Activated CD8-positive, alpha-beta T cell treated with anti-CD3 and anti-CD28 coated beads for 36 hours (primary cell): ENCODE data around the gene PDE9A. TPM values are rescaled to one million over a fixed set of nuclear protein-coding genes. Genes with fewer than 3 reads are reported as not detected.

Source experiments
- ATAC-seq: fragments of 200-7000 bp; cut with Tn5 transposase; one replicate; pipeline ENCODE4 v1.10.0; 2021; ENCODE audit warnings: mild to moderate bottlenecking, moderate library complexity
- CTCF ChIA-PET: fragments of 350-600 bp; sonication (Branson Sonifier 250); formaldehyde crosslinking; loops from one replicate; lab custom pipeline; 2021; ENCODE audit warnings: antibody characterized with exemption; lab: Charles Lee
- POLR2A ChIA-PET: fragments of 350-600 bp; sonication (Branson Sonifier 250); formaldehyde crosslinking; loops from one replicate; lab custom pipeline; 2021; ENCODE audit warnings: antibody characterized with exemption; lab: Charles Lee
- DNase-seq: peaks from one replicate; pipeline ENCODE4 v3.0.0-alpha.2; 2020
- H3K27ac Mint-ChIP-seq: one replicate; pipeline ENCODE4 v1.8.0; 2021; ENCODE audit warnings: mild to moderate bottlenecking, mixed read lengths
- H3K27me3 Mint-ChIP-seq: one replicate; pipeline ENCODE4 v1.8.0; 2021; ENCODE audit warnings: mixed read lengths
- H3K36me3 Mint-ChIP-seq: one replicate; pipeline ENCODE4 v1.8.0; 2021; ENCODE audit warnings: low read depth, mixed read lengths
- H3K4me1 Mint-ChIP-seq: one replicate; pipeline ENCODE4 v1.8.0; 2021; ENCODE audit warnings: low read depth, mixed read lengths
- H3K4me3 Mint-ChIP-seq: one replicate; pipeline ENCODE4 v1.8.0; 2021; ENCODE audit warnings: mild to moderate bottlenecking, moderate library complexity, mixed read lengths
- H3K9me3 Mint-ChIP-seq: one replicate; pipeline ENCODE4 v1.8.0; 2021; ENCODE audit warnings: mixed read lengths
- intact Hi-C: fragments of 100-400 bp; cut with micrococcal nuclease; formaldehyde crosslinking; loops from one replicate; pipeline ENCODE4 v1.10.0; 2022
- total RNA-seq, 2 experiments: library from RNA; stranded (reverse); gene quantifications; one replicate each; pipeline ENCODE4 v1.2.3, GENCODE V29; 2021
- TF ChIP-seq, protein P1 (sequence below): fragments of 200-600 bp; IDR thresholded peaks from one replicate; pipeline ENCODE4 v1.8.0; 2022; ENCODE audit warnings: antibody characterized with exemption, mild to moderate bottlenecking

Gene PDE9A
- total RNA-seq, 2 experiments from 2014 or later = 11.1 to 11.5 TPM

DNA sequence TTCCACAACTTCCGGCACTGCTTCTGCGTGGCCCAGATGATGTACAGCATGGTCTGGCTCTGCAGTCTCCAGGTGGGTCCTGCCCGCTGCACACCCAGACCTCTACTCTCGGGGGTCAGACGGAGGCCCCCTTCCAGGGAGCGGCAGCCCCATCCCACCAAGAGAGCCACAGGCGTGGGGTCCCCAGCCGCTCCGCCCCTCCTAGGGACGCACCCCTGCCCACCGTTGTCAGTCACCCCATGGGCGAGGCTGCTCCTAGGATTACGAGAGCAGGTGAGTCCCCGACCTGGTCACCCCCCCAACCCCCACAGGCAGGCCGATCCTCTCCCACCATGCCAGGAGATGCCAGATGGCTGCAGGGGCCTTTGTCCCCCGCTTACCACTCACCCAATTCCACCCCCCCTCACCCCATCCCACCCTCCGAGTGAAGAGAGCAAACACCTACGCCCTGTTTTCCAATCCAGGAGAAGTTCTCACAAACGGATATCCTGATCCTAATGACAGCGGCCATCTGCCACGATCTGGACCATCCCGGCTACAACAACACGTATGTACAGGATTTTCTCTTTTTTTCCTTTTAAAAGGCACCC lies 107.0 kb downstream of the PDE9A start:
- no peaks in the 10 kb centered on the region for H3K36me3 Mint-ChIP-seq
- intact Hi-C loops = no loop called here
- H3K4me3 Mint-ChIP-seq = no peak overlapping the region
- ChIA-PET CTCF (no interaction called here), POLR2A (interaction anchor here (0.6 kb wide), 1 partner anchor 777 kb away, joined by 3 read pairs; no protein-coding TSS in a partner anchor)
- TF ChIP-seq, protein P1, sequence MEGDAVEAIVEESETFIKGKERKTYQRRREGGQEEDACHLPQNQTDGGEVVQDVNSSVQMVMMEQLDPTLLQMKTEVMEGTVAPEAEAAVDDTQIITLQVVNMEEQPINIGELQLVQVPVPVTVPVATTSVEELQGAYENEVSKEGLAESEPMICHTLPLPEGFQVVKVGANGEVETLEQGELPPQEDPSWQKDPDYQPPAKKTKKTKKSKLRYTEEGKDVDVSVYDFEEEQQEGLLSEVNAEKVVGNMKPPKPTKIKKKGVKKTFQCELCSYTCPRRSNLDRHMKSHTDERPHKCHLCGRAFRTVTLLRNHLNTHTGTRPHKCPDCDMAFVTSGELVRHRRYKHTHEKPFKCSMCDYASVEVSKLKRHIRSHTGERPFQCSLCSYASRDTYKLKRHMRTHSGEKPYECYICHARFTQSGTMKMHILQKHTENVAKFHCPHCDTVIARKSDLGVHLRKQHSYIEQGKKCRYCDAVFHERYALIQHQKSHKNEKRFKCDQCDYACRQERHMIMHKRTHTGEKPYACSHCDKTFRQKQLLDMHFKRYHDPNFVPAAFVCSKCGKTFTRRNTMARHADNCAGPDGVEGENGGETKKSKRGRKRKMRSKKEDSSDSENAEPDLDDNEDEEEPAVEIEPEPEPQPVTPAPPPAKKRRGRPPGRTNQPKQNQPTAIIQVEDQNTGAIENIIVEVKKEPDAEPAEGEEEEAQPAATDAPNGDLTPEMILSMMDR = no peak
- H3K4me1 Mint-ChIP-seq = no peaks in the 10 kb centered on the region
- DNase-seq = no peak
- no peak overlapping the region for H3K27ac Mint-ChIP-seq
- no peak for ATAC-seq
- H3K27me3 Mint-ChIP-seq = no peaks in the 10 kb centered on the region
- H3K9me3 Mint-ChIP-seq = no peaks in the 10 kb centered on the region

DNA sequence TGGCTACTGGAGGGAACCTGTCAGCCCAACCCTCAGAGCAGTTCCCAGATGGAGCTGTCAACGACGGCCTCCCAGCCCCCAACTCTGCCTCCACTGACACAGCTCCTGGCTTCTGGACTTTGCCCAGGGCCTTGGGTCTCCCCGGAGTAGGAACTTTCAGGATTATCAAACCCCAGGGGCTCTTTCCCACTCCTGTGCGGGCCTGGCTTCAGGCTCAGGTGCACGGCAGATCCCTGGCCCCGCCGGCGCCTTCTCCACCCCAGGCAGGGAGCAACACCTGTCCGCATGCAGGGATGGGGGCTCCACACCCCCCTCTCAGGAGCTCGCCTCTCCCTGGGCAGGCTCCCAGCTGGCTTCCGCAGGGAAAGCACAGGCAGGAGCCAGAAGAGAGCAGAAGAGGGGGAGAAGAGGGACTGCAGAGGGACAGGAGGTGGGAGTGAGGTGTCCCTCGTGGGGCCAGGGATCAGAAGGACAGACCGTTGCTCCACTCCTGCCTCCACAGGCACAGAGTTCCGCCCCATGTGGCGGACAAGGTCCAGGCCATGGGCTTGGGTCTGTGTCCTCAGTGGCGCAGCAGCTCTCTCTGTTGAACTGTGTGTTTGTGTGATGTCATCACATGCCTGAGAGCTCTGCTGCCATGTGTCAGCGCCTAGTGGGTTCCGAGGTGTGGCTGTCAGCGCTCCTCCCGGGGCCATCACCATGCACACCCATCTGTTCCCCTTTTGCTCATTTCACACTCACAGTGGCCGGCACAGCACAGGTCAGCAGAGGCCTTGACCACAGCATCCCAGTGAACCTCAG lies 107.7 kb downstream of the PDE9A start:
- DNase-seq (no peak), ATAC-seq (no peak)
- H3K27ac Mint-ChIP-seq = no peak overlapping the region
- no peaks in the 10 kb centered on the region for H3K9me3 Mint-ChIP-seq
- H3K27me3 Mint-ChIP-seq = no peaks in the 10 kb centered on the region
- no peak overlapping the region for H3K4me3 Mint-ChIP-seq
- ChIA-PET CTCF (interaction anchor here (1.1 kb wide), 1 partner anchor 168 kb away, joined by 3 read pairs; no protein-coding TSS in a partner anchor), POLR2A (interaction anchor here (0.6 kb wide), 1 partner anchor 777 kb away, joined by 3 read pairs; no protein-coding TSS in a partner anchor)
- TF ChIP-seq, protein P1 = no peak
- intact Hi-C loops = no loop called here
- H3K36me3 Mint-ChIP-seq = no peaks in the 10 kb centered on the region
- H3K4me1 Mint-ChIP-seq = no peaks in the 10 kb centered on the region

DNA sequence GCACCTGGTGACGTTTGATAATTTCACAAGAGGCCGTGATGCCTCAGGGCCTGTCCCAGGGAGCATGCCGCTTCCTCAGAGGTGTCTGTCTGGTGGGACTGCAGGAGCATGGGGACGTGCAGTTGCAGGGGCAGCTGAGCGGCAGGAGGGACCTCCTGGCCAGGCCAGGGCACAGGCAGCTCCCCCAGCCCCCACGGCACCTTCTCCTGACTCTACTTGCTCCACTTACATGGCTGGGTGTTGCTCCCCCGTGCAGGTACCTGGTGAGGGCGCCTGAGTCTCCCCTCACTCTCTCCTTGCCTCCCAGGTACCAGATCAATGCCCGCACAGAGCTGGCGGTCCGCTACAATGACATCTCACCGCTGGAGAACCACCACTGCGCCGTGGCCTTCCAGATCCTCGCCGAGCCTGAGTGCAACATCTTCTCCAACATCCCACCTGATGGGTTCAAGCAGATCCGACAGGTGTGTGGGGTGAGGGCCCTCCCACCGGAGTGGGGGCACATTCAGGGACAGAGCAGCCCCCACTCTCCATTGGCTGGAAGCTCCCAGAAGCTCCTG lies 108.4 kb downstream of the PDE9A start:
- H3K27ac Mint-ChIP-seq = no peak overlapping the region
- no peak overlapping the region for H3K4me3 Mint-ChIP-seq
- ATAC-seq (no peak), DNase-seq (no peak)
- no peaks in the 10 kb centered on the region for H3K4me1 Mint-ChIP-seq
- CTCF ChIA-PET = interaction anchor here (1.1 kb wide), 1 partner anchor 169 kb away, joined by 3 read pairs; no protein-coding TSS in a partner anchor
- H3K9me3 Mint-ChIP-seq = no peaks in the 10 kb centered on the region
- POLR2A ChIA-PET = no interaction called here
- TF ChIP-seq, protein P1 = no peak
- H3K27me3 Mint-ChIP-seq = no peaks in the 10 kb centered on the region
- intact Hi-C loops = no loop called here
- H3K36me3 Mint-ChIP-seq = no peaks in the 10 kb centered on the region

DNA sequence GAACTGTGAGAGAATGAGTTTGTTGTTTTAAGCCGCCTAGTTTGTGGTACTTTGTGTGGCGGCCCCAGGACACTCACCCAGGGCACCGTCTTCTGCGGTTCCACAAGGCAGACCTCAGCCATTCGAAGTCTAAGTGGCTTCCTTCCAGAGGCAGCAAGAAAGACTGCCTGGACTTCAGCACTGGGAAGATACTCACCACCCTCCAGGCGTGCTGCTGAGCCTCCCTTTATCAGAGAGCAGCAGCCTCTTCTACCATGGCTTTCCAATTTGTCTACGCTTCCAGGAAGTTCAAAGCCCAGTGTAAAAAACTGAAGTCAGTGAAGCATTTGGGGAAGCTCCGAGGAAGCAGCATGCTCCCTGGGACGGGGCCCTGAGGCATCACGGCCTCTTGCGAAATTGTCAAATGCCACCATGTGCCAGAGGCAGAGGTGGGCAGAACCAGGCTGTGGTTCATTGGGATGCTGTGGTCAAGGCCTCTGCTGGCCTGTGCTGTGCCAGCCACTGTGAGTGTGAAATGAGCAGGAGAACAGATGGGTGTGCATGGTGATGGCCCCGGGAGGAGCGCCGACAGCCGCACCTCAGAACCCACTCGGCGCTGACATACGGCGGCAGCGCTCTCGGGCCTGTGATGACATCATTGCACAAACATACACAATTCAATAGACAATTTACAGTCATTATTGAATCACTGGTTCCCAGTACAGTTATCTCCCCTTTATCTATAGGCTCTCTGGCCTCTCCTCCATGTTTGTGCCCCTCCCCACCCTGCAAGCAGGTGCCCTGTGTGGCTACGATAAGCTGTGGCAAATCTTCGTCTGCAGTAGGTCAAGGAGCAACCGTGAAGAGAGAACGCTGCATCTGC lies 110.4 kb downstream of the PDE9A start:
- Mint-ChIP-seq H3K4me3 (no peak overlapping the region), H3K27ac (no peak overlapping the region), H3K4me1 (no peaks in the 10 kb centered on the region), H3K9me3 (no peaks in the 10 kb centered on the region), H3K36me3 (peaks cover 1% of the 10 kb centered on the region), H3K27me3 (no peaks in the 10 kb centered on the region)
- no peak for DNase-seq
- TF ChIP-seq, protein P1 = no peak
- intact Hi-C loops = no loop called here
- no peak for ATAC-seq
- ChIA-PET CTCF (no interaction called here), POLR2A (no interaction called here)
